ENCODE results near the gene CCDC136. TPM values are rescaled to one million over a fixed set of nuclear protein-coding genes. Genes with fewer than 3 reads are reported as not detected.

The CCDC136 gene
- total RNA-seq, 1 donor from 2014 or later, result 17.9 TPM

DNA sequence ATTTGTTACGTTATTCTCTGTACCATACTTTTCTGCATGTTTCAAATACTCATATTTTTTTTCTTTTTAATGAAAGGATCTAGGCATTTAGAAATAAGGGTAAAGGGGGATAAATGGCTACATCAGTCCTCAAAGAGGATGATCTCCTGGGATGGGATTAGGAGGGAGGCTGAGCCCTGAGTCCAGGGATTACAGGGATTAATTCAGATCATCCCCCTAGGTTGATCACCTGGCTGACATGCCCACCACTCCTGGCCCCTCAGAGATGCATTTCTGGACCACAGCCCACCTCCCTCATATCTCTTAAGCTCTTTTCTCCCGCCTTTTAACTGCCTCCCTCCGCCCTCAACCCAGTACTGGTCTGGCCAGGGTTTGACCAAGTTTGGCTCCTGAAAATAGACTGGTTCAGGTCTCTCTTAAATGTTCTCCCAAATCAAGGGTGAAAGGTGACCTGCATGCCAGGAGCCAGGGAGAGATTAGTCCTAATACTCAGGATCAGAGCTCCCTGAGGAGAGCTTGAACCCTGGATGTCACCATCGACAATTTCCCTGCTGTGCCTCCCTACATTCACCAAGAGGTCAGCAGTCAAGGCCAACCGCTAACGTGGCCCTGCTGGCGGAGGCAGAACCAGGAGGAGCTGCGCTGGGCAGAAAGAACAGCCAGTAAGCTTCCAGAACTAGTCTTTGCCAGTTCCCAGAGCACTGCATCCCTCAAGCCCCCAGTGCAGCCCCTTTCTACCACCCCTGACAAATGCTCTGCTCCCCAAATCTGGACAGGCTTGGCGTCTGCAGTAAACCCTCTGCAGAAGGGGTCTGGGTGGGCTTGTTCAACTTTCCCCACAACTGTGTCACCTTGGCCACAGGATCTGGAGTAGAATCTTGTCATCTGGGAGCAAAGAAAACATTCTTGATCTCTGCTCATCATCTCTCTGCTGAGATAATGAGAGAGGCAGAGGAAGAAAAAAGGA lies 3.0 kb upstream of the CCDC136 start:
- peak in 1 of 2 donors; percentile 88 for DNase-seq (ENCODE audit: extremely low spot score in 2 of 2)
- Histone ChIP-seq H3K4me3 (no peak overlapping the region), H3K27me3 (no peaks in the 10 kb centered on the region), H3K36me3 (no peaks in the 10 kb centered on the region), H3K27ac (no peak overlapping the region), H3K4me1 (peaks cover 29% of the 10 kb centered on the region), H3K9me3 (no peaks in the 10 kb centered on the region)
- intact Hi-C loops (cut with DNase I), result no loop called here
- no peak for TF ChIP-seq CTCF (IDR thresholded peaks at IDR 0.05)

DNA sequence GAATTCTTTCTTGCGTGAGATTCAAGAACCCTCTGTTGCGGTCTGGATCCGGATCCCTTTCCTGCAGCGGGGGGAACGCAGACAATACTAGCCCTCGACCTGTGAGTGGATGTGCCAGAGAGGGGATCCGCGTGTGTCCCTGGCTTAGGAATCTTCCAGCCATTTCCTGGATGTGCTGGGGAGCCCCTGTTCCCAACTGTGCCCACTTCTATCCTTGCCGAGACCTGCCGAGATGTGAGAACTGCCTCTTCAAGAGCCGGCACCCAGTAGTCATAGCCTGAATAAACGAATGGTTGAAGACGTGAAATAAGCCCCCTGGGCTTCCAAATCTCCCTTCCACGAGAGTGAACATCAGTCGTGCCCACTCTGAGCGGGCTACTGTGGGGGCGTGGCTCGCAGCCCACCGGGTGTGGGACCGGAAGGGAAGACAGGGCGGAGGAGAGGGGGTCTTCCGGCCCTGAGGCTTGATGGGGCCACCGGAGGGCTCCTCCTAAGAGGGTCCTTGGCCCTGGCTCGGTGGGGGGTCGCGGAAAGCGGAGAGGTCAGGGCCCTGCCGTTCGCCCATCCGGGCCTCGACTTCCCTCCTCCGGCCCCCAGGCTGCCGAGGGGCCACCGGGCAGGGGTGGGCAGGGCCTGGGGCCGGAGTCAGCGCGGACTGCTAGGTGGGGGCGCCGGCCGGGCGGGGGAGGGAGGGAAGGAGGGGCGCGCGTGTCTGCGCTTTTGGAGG lies 1.3 kb upstream of the CCDC136 start:
- intact Hi-C loops (cut with DNase I), result no loop called here
- Histone ChIP-seq H3K4me3 (peak overlapping the region; percentile 65 to 71), H3K4me1 (peaks cover 29% of the 10 kb centered on the region), H3K27me3 (no peaks in the 10 kb centered on the region), H3K9me3 (no peaks in the 10 kb centered on the region), H3K27ac (peak overlapping the region; percentile 79), H3K36me3 (no peaks in the 10 kb centered on the region)
- TF ChIP-seq POLR2A (IDR thresholded peaks at IDR 0.05) (no peak), CTCF (IDR thresholded peaks at IDR 0.05) (no peak), POLR2AphosphoS5 (IDR thresholded peaks at IDR 0.05; ENCODE audit: insufficient read depth in 1 of 2, low read depth in 1 of 2) (no peak)
- DNase-seq (ENCODE audit: extremely low spot score in 2 of 2), result no peak

- no peak for TF ChIP-seq CTCF (IDR thresholded peaks at IDR 0.05)
- TF ChIP-seq POLR2AphosphoS5 (IDR thresholded peaks at IDR 0.05; ENCODE audit: insufficient read depth in 1 of 2, low read depth in 1 of 2), result no peak
- TF ChIP-seq POLR2A (IDR thresholded peaks at IDR 0.05), result no peak
- no peaks in the 10 kb centered on the region for H3K27me3 ChIP-seq
- peaks cover 29% of the 10 kb centered on the region for H3K4me1 ChIP-seq
- no peak for DNase-seq (ENCODE audit: extremely low spot score in 2 of 2)
- intact Hi-C loops (cut with DNase I), result no loop called here
- H3K4me3 ChIP-seq, result peak overlapping the region; percentile 65 to 71
- H3K36me3 ChIP-seq, result no peaks in the 10 kb centered on the region
- no peaks in the 10 kb centered on the region for H3K9me3 ChIP-seq
- peak overlapping the region; percentile 79 for H3K27ac ChIP-seq
Observed at GRCh38 chr7:128791972-128792327, 182 bp downstream of the CCDC136 start.

GRCh38 chr7:128792471-128793180 lies 858 bp downstream of the CCDC136 start:
- DNase-seq (ENCODE audit: extremely low spot score in 2 of 2), result no peak
- peak overlapping the region; percentile 79 for H3K27ac ChIP-seq
- peaks cover 29% of the 10 kb centered on the region for H3K4me1 ChIP-seq
- intact Hi-C loops (cut with DNase I), result no loop called here
- no peaks in the 10 kb centered on the region for H3K27me3 ChIP-seq
- TF ChIP-seq POLR2AphosphoS5 (IDR thresholded peaks at IDR 0.05; ENCODE audit: insufficient read depth in 1 of 2, low read depth in 1 of 2) (no peak), POLR2A (IDR thresholded peaks at IDR 0.05) (no peak), CTCF (IDR thresholded peaks at IDR 0.05) (no peak)
- H3K4me3 ChIP-seq, result peak overlapping the region in 1 of 2 donors; percentile 71
- H3K36me3 ChIP-seq, result no peaks in the 10 kb centered on the region
- H3K9me3 ChIP-seq, result no peaks in the 10 kb centered on the region
